K562 (cell line): ENCODE measurements around the gene LGALS3. TPM values are rescaled to one million over a fixed set of nuclear protein-coding genes. Genes with fewer than 3 reads are reported as not detected.

Experiments
- DDX20 ChIP-seq: fragments of 450-650 bp; IDR thresholded peaks from 2 replicates; pipeline ENCODE4 v1.6.1; 2016; ENCODE audit warnings: missing genetic modification characterization, low read depth, mild to moderate bottlenecking, missing compliant biosample characterization, moderate library complexity
- EP400 ChIP-seq: fragments of 450-650 bp; IDR thresholded peaks from 2 replicates; pipeline ENCODE4 v1.6.1; 2017; ENCODE audit warnings: antibody characterized with exemption, mild to moderate bottlenecking, moderate library complexity
- ETV6 ChIP-seq, 3 experiments: fragments of 150-350 bp in 1 of 3; sonication (generic) in 1 of 3; formaldehyde crosslinking in 1 of 3; IDR thresholded peaks; 2 replicates each; pipeline versions ENCODE4 v1.6.1 to v1.8.0; 2014 to 2022; ENCODE audit warnings: borderline replicate concordance in 2 of 3, low read depth in 2 of 3, antibody characterized with exemption in 1 of 3, low read length in 1 of 3, mild to moderate bottlenecking in 1 of 3, missing genetic modification reagents in 1 of 3
- FUS ChIP-seq: fragments of 200-400 bp; formaldehyde crosslinking; optimal IDR thresholded peaks from 2 replicates; pipeline ENCODE3; 2017; ENCODE audit warnings: low read depth, low read length
- KHSRP ChIP-seq: fragments of 450-650 bp; IDR thresholded peaks from 2 replicates; pipeline ENCODE4 v1.6.1; 2017
- MXI1 ChIP-seq: IDR thresholded peaks from 2 replicates; pipeline ENCODE4 v1.6.1; 2011; ENCODE audit warnings: low read depth, mild to moderate bottlenecking, improper control_type of control experiment, low read length
- NR3C1 ChIP-seq: sonication (generic); formaldehyde crosslinking; IDR thresholded peaks from 2 replicates; pipeline ENCODE4 v1.8.1; 2022; ENCODE audit warnings: missing genetic modification reagents
- PURB ChIP-seq: sonication (generic); formaldehyde crosslinking; IDR thresholded peaks from 2 replicates; pipeline ENCODE4 v1.9.0; 2021; ENCODE audit warnings: low read depth, mild to moderate bottlenecking, missing genetic modification reagents
- RBM17 ChIP-seq: fragments of 200-400 bp; formaldehyde crosslinking; IDR thresholded peaks from 2 replicates; pipeline ENCODE4 v1.6.1; 2017; ENCODE audit warnings: low read depth, mild to moderate bottlenecking, low read length, borderline replicate concordance
- SETDB1 ChIP-seq: IDR thresholded peaks from one replicate; pipeline ENCODE4 v1.6.1; 2012; ENCODE audit warnings: low read length, control low read depth, inconsistent platforms
- SPI1 ChIP-seq: IDR thresholded peaks from 2 replicates; pipeline ENCODE4 v1.6.1; 2011; ENCODE audit warnings: low read depth, low read length, control low read depth, borderline replicate concordance
- ZNF507 ChIP-seq: conservative IDR thresholded peaks from 2 replicates; pipeline ENCODE4 v1.6.1; 2017; ENCODE audit warnings: missing genetic modification characterization, missing compliant biosample characterization
- polyA plus RNA-seq, 8 experiments: library from polyadenylated mRNA; depleted of rRNA in 4 of 8; stranded (reverse) in 5 of 8; unstranded in 3 of 8; fragments of >200 nt; fragmentation: Nextera tagmentation in 2 of 8; fragmentation: Illumina TruSeq in 1 of 8; extraction: Ambion mirVana in 2 of 8; extraction: Trizol in 1 of 8; gene quantifications; 2 replicates each; pipeline versions ENCODE4 v1.2.1 to v1.2.3, GENCODE V29; 2011 to 2014; ENCODE audit warnings: inconsistent platforms in 1 of 8, missing spikeins in 1 of 8
- total RNA-seq, 7 experiments: library from RNA; depleted of rRNA in 6 of 7; stranded (reverse); fragments of >200 nt in 6 of 7; fragmentation: Illumina TruSeq in 2 of 7; extraction: Trizol in 2 of 7; gene quantifications; 2 replicates each; pipeline versions ENCODE4 v1.2.1 to v1.2.3, GENCODE V29; 2011 to 2021; ENCODE audit warnings: low replicate concordance in 1 of 7
- TF ChIP-seq, protein P1 (sequence below), 2 experiments: fragments of 450-650 bp; IDR thresholded peaks; 2 replicates each; pipeline ENCODE4 v1.6.1; 2018; ENCODE audit warnings: mild to moderate bottlenecking in 2 of 2, low read depth in 1 of 2; ENCODE audit not compliant: partially characterized antibody in 2 of 2
- TF ChIP-seq, protein P2 (sequence below): sonication (generic); formaldehyde crosslinking; IDR thresholded peaks from 2 replicates; pipeline ENCODE4 v1.4.0; 2020; ENCODE audit warnings: mild to moderate bottlenecking, missing genetic modification reagents
- TF ChIP-seq, protein P3 (sequence below): fragments of 250-450 bp; sonication (Bioruptor Pico); IDR thresholded peaks from 2 replicates; pipeline ENCODE4 v1.5.0; 2021
- TF ChIP-seq, protein P4 (sequence below): sonication (generic); IDR thresholded peaks from 2 replicates; pipeline ENCODE4 v1.6.1; 2016

Gene LGALS3
- total and polyA plus RNA-seq, 9 of the 15 experiments (the other 6 are each of a cell fraction or from before 2014, with no cell fraction given) = 0.04 to 1.9 (median 1.1) TPM

DNA sequence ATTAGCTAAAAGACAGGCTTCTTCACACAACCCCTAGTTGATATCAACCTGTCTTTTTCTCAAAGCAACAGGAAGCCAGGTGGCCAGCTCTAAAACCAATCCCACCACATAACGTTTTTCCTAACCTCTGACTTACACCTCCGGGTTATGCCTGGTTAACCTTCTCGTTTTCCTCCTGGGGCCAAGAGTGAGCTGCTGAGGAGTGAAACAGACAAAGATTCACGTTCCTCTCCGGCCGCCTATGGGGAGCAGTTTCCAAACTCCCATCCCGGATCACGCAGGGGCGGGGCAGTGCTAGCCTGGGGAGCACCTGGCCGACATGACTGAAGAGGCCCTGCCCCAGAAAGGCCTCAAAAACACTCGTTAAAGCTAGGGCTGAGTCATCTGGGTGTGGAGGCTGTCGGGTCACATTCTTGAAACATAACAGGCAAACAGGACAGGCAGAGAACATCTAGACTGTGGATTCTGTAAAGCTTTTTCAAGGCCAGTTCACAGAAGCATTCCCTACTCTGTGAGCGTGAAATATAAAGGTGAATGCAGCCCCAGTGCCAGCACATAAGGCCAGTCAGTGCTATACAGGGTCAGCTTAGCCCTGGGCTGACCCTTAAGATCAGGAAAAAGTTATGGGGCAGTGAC lies 25.9 kb upstream of the LGALS3 start (continued):
- TF ChIP-seq, protein P1, sequence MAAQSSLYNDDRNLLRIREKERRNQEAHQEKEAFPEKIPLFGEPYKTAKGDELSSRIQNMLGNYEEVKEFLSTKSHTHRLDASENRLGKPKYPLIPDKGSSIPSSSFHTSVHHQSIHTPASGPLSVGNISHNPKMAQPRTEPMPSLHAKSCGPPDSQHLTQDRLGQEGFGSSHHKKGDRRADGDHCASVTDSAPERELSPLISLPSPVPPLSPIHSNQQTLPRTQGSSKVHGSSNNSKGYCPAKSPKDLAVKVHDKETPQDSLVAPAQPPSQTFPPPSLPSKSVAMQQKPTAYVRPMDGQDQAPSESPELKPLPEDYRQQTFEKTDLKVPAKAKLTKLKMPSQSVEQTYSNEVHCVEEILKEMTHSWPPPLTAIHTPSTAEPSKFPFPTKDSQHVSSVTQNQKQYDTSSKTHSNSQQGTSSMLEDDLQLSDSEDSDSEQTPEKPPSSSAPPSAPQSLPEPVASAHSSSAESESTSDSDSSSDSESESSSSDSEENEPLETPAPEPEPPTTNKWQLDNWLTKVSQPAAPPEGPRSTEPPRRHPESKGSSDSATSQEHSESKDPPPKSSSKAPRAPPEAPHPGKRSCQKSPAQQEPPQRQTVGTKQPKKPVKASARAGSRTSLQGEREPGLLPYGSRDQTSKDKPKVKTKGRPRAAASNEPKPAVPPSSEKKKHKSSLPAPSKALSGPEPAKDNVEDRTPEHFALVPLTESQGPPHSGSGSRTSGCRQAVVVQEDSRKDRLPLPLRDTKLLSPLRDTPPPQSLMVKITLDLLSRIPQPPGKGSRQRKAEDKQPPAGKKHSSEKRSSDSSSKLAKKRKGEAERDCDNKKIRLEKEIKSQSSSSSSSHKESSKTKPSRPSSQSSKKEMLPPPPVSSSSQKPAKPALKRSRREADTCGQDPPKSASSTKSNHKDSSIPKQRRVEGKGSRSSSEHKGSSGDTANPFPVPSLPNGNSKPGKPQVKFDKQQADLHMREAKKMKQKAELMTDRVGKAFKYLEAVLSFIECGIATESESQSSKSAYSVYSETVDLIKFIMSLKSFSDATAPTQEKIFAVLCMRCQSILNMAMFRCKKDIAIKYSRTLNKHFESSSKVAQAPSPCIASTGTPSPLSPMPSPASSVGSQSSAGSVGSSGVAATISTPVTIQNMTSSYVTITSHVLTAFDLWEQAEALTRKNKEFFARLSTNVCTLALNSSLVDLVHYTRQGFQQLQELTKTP (IDR thresholded peaks at IDR 0.05; ENCODE audit: low read depth in 1 of 2, partially characterized antibody in 2 of 2) = peak in 1 of 2 experiments; percentile 16
- no peak for TF ChIP-seq PURB (CRISPR knock-in tag)
- TF ChIP-seq SPI1 = no peak
- no peak for TF ChIP-seq FUS
- no peak for TF ChIP-seq DDX20 (tag)
- peak; percentile 49 for TF ChIP-seq EP400
- TF ChIP-seq, protein P2, sequence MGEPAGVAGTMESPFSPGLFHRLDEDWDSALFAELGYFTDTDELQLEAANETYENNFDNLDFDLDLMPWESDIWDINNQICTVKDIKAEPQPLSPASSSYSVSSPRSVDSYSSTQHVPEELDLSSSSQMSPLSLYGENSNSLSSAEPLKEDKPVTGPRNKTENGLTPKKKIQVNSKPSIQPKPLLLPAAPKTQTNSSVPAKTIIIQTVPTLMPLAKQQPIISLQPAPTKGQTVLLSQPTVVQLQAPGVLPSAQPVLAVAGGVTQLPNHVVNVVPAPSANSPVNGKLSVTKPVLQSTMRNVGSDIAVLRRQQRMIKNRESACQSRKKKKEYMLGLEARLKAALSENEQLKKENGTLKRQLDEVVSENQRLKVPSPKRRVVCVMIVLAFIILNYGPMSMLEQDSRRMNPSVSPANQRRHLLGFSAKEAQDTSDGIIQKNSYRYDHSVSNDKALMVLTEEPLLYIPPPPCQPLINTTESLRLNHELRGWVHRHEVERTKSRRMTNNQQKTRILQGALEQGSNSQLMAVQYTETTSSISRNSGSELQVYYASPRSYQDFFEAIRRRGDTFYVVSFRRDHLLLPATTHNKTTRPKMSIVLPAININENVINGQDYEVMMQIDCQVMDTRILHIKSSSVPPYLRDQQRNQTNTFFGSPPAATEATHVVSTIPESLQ (CRISPR knock-in tag) = no peak
- TF ChIP-seq, protein P3, sequence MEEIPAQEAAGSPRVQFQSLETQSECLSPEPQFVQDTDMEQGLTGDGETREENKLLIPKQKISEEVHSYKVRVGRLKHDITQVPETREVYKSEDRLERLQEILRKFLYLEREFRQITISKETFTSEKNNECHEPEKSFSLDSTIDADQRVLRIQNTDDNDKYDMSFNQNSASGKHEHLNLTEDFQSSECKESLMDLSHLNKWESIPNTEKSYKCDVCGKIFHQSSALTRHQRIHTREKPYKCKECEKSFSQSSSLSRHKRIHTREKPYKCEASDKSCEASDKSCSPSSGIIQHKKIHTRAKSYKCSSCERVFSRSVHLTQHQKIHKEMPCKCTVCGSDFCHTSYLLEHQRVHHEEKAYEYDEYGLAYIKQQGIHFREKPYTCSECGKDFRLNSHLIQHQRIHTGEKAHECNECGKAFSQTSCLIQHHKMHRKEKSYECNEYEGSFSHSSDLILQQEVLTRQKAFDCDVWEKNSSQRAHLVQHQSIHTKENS = no peak
- TF ChIP-seq SETDB1 = no peak
- no peak for TF ChIP-seq ZNF507 (tag)
- no peak for TF ChIP-seq ETV6 (IDR thresholded peaks at IDR 0.05; ENCODE audit: borderline replicate concordance in 1 of 2, low read depth in 2 of 2, low read length in 1 of 2)
- TF ChIP-seq ETV6 (CRISPR knock-in tag; IDR thresholded peaks at IDR 0.05; ENCODE audit: borderline replicate concordance) = no peak
- no peak for TF ChIP-seq NR3C1
- TF ChIP-seq MXI1 = no peak
- TF ChIP-seq KHSRP = no peak
- no peak for TF ChIP-seq RBM17
- TF ChIP-seq, protein P4, sequence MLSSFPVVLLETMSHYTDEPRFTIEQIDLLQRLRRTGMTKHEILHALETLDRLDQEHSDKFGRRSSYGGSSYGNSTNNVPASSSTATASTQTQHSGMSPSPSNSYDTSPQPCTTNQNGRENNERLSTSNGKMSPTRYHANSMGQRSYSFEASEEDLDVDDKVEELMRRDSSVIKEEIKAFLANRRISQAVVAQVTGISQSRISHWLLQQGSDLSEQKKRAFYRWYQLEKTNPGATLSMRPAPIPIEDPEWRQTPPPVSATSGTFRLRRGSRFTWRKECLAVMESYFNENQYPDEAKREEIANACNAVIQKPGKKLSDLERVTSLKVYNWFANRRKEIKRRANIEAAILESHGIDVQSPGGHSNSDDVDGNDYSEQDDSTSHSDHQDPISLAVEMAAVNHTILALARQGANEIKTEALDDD = peak; percentile 71
